ENCODE measurements around the gene IL22RA2.
"Not testable (repeated sequence)": the region's sequence is repeated elsewhere in the genome, so short reads cannot be mapped to it uniquely, and the experiment has no call there.

IL22RA2 gene, protein sequence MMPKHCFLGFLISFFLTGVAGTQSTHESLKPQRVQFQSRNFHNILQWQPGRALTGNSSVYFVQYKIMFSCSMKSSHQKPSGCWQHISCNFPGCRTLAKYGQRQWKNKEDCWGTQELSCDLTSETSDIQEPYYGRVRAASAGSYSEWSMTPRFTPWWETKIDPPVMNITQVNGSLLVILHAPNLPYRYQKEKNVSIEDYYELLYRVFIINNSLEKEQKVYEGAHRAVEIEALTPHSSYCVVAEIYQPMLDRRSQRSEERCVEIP

DNA sequence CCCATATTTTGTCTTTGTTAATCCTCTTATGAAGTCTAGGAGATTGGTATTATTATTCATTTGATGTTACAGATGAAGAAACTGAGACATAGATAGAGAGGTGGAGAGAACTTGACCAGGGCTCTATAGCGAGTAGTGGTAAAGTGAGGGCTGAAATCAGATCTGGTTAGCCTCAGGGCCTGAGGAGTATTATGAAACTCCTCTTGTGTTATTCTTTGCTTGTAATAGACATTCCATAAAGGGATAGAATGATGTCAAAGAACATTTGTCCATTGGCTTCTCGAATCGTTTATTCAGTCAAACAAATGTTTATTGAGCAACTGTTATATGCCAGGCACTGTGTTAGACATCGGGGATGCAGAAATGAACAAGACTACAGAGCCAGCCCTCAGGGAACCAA lies at the start of gene IL22RA2:
Gene IL22RA2 (minus strand): TSS at position 144 of the 400 bp plus-strand sequence. CDS start 11,895 bp downstream, outside the sequence.
- no peak for DNase-seq (ENCODE audit: low read depth in 2 of 2)

DNA sequence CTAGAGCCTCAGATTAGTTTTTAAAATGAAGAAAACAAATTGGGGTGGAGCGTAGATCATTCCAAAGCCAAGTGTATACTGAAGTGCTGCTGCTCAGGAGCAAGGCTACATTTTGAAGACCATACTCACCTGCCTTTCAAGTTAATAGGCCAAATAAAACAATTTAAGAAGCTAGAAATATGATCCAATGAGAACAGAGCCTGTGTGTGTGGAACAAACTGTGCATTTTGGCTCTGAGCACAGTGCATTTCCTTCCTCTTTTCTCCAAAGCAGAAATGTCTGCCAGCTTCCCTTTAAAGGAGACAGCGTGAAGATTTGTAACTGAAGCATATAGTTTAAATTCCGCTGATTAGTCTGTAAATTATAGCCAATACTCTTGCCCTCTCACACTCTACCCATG lies 48.9 kb upstream of the IL22RA2 start:
- DNase-seq (ENCODE audit: low read depth in 2 of 2): no peak

DNA sequence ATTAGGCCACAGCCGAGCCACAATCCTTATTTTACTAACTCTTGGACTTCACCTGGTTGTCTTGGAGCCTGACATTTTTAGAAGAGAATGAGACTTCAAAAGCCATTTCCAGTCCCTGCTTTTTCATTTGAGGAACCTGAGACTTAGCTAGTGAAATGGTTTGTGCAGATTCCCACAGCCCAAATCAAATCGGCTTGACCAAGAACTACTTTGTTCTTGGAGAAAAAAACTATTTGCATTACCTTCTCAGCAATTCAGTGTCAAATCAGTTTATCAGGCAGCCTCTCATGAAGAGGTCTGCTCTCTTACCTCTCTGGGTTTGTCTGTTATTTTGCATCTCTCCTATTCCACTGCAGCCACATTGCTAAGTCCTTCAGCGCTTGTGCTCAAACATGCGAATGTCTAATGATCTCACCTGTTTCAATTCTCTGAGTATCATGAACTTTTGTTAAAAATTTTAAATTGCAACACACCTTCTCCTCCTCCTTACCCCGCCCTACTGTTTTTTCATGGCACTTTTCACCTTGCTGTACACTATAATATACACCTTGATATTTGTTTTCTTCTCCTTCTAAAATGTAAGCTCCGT lies 46.3 kb upstream of the IL22RA2 start:
- no peak for DNase-seq (ENCODE audit: low read depth in 2 of 2)

DNA sequence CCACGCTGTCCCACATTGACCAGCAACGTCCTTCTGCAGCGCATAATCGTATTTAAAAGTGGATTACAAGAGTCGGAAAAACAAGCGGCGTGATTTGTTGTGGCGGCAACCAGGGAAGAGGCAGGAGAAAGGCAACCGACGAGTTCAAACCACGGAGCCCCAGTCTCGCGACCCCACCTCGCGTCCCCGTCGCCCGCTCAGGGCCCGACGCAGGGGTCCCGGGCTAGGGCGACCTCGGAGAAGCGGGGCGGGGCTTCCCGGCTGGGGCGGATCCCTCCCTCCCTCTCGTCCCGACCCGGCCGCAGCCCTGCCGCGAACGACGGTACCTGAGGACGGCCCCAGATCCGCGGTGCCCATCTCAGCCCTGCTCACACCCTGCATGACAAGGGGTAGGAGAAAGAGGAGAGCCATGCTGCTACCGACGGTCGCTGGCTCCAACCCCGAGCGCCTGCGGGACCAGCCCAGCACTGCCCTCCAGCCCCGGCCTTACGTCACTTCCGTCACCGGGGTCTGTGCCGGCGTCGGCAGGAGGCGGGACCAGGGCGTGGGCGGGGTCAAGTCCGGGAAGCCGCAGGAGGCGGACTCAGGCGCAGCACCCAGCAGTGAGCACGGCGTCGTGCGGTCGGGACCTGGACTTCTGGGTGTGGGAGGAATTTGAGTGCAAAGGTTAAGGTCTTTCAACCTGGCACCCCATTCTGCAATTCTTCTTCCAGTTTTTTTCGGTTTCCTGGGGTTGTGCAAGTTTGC lies 45.6 kb upstream of the IL22RA2 start, which contains the start of gene IFNGR1:
Gene IFNGR1 (minus strand): TSS at position 469 of the 747 bp plus-strand sequence. CDS start 58 bp downstream, at position 411.
- peak; percentile 95 to 98 for DNase-seq (ENCODE audit: low read depth in 2 of 2)

DNA sequence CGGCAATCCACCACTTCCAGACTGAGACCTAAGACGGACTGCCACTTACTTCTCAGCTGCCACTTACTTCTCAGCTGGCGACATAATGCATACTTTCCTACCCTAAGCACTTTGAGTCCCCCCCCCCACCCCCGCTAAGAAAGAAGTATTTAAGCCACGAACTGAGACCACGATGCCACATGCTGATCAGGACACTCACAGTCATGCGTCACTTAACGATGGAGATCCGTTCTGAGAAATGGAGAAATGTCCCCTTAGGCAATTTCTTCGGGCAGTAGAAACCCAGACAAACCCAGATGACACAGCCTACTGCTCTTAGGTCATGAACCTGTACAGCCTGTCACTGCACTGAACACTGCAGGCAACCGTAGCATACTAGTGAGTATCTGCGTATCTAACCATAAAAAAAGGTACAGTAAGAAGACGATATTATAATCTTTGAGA lies 45.1 kb upstream of the IL22RA2 start:
- DNase-seq (ENCODE audit: low read depth in 2 of 2): peak in 1 of 2 donors; percentile 11

DNA sequence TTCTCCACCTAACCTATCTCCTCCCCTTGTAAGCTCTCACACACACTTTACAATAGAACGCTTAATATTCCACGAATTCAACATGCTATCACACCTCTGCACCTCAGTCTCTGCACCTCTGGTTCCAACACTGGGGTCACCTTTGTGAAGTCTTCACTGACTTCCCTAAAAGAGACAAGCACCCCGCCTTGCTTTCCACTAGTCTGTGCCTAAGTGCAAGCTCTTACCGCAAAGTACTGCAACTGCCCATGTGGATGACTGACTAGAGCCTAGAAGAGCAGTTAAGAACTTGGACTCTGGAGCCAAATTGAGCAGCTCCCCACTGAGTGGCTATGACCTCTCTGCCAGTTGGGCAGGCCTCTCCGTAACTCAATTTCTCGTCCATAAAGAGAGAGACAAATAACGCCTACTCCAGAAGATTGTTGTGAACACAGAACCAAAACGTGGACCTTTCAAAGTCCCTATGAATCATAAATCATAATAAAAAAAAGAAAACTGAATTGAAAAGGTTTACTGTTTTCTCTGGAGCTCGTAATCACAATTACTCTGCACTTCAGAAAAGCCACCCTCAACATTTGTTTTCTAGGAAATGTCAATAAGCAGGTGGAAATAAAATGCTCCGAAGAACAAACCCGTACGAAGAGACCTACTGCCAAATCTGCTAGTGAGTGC lies 44.5 kb upstream of the IL22RA2 start:
- DNase-seq (ENCODE audit: low read depth in 2 of 2): no peak

DNA sequence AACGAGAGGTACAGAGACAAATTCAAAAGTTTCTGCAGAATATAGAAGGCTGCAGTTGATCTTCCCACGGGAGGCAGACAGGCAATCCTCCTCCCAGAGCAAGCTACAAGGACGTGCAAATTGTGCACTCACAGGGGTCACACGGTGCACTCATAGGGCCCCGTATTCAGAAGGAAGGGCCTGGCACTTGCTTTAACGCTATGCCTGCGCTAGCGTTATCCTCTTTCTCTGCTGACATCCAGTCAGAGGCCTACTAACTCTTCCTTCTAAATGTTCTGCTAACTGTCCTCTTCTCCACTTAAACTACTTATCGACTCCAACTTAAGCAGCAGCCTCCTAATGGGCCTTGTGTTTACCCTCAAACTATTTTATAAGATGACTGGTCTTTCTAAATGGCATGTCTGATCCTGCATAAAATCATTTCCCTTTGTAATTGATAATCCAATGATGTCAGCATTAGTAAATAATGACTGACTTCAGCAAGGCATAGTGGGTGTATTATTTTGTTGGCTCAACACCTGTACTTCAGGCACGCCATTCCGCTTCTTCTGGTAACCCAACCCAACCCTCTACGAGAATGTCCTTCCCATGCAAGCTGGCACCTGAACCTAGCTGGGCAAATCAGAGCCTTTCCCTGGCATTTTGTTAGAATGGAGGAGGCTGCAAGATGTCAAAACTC lies 43.6 kb upstream of the IL22RA2 start:
- no peak for DNase-seq (ENCODE audit: low read depth in 2 of 2)

DNA sequence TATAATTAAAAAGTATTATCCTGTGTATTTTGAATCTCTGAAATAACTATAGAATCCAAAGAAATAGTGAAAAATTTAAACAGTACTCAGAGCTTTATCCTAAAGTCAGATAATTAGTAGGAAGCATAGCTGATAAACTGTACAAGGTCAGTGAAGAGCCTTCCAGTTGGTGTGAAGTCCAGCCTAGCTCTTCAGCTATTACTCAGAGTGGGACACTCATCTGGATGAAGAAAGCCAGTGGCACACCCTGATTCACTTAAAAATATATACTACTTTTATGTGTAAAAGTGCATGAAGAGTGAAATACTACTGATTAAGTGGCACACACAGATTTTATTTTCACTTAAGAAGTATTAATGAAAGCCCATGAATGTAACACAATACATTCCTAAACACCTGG lies 42.7 kb upstream of the IL22RA2 start:
- no peak for DNase-seq (ENCODE audit: low read depth in 2 of 2)

DNA sequence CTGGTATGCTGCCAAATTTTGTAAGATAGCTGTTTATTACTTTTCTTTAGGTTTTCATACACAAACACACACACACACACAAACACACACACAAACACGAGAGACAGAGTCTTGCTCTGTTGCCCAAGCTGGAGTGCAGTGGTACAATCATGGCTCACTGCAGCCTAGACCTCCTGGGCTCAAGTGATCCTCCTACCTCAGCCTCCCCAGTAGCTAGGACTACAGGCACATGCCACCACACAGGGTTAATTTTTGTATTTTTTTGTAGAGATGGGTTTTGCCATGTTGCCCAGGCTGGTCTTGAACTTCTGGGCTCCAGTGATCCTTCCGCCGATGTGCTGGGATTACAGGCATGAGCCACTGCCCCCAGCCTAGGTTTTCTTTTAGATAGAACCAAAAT lies 42.2 kb upstream of the IL22RA2 start:
- not testable (repeated sequence) for DNase-seq (ENCODE audit: low read depth in 2 of 2)

DNA sequence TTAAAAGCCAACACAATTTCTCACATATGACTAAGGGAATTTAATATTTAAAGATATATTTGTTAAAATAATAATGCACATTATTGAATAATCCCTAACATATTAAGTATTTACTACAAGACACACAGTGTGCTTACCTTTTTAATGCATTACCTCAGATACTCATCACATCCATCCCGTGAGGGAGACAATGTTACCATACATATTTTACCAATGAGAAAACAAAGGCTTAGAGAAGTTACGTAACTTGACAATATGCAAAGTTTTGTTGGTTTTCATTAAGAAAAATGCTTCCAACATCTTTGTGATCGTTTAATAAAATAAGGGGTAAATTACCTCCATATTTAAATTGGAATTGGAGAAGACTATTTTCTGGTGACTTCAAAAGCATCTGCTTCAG lies 41.5 kb upstream of the IL22RA2 start:
- DNase-seq (ENCODE audit: low read depth in 2 of 2): no peak

DNA sequence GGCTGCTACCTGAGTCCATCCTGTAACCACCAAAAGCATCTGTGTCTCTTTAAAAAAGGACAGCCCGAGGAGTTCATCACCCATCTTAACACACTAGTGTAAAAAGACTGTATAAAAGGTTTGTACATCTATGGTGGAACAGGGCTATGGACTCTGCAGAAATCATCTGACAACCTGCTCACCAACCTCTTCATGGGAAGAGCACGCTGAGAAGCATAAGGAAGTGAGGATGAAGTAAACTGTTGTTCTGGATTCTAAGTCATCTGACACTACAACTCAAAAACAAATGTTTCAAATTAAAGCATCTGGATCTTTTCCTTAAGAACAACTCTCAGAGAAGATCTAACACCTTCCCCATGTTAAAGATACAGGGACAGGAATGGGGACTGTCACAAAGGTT lies 40.4 kb upstream of the IL22RA2 start:
- no peak for DNase-seq (ENCODE audit: low read depth in 2 of 2)

DNA sequence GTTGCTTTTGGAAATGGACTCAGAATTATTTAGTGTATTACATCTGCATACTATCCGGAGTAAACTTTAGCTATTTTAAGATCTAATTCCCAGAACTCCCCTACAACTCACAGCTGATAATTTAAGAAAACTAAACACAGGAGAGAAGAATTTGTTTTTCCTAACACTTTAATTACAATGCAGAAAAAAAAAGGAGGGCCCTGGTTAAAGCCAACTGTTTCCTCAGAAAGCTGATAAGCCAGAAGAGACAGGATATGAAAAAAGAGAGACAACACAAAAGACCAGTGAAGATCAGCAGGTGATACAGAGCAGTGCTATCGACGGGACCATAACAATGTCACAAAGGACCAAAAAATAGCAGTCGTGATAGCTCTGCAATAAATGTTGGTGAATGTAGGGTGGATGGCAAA lies 39.9 kb upstream of the IL22RA2 start:
- DNase-seq (ENCODE audit: low read depth in 2 of 2): no peak

DNA sequence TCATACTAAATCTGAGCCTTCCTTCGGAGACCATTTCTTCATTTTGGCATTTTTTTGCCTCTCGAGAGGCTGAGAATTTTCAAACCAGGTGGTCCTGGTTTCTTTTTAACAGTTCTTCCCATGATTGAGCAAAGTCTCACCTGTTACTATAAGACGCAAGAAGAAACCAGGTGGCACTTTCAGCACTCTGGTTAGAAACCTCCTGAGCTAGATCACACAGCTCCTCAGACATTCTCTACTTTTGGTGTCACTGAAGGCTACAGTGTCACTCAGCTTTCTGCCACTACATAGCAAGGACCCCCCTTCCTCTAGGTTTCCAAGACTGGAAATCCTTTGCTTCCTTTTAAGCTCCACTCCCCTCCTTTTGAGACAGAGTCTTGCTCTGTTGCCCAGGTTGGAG lies 38.5 kb upstream of the IL22RA2 start:
- no peak for DNase-seq (ENCODE audit: low read depth in 2 of 2)

DNA sequence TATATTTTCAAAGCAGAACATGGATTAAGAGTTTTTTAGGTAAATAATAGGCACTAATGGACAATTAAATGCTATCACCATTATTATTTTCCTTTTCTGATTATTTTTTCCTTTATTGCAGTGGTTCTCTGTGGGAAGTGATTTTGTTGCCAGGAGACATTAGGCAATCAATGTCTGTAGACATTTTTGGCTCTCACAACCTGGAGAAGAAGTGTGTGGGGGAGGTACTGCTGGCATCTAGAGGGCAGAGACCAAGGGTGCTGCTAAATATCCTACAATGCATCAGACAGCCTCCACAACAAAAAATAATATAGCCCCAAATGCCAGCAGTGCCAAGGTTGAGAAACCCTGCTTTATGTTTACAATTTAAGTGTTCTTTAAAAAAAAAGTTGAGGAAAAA lies 37.5 kb upstream of the IL22RA2 start:
- no peak for DNase-seq (ENCODE audit: low read depth in 2 of 2)

DNA sequence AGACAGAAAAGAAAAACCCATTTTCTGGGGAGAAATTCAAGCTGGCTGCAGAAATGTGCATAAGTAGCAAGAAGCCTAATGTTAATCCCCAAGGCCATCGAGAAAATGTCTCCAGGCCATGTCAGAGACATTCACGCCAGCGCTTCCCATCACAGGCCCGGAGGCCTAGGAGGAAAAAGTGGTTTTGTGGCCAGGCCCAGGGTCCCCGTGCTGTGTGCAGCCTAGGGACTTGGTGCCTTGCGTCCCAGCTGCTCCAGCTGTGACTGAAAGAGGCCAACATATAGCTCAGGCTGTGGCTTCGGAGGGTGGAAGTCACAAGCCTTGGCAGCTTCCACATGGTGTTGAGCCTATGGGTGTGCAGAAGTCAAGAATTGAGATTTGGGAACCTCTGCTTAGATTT lies 34.8 kb upstream of the IL22RA2 start:
- DNase-seq (ENCODE audit: low read depth in 2 of 2): no peak

DNA sequence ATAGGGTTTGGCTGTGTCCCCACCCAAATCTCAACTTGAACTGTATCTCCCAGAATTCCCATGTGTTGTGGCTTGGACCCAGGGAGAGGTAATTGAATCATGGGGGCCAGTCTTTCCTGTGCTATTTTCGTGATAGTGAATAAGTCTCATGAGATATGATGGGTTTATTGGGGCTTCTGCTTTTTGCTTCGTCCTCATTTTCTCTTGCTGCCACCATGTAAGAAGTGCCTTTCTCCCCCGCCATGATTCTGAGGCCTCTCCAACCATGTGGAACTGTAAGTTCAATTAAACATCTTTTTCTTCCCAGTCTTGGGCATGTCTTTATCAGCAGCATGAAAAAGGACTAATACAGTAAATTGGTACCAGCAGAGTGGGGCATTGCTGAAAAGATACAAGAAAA lies 34.0 kb upstream of the IL22RA2 start:
- not testable (repeated sequence) for DNase-seq (ENCODE audit: low read depth in 2 of 2)

DNA sequence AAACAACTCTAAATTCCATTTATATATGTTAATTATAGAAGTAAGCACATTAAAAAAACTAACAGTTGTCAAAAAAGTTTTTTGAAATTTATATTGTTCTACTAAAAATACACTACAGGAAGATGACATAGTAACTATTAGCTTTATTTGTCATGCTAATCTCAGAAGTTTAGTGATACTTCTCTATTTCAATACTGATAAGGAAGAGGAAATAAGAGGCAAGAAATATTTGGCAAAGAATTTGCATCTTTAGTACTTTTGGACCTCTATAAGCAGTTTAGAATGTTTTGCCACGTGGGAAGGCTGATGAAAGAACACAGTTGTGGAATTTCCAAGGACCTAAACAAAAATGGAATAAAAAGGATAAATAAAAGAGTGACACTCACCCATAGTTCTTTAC lies 33.1 kb upstream of the IL22RA2 start:
- no peak for DNase-seq (ENCODE audit: low read depth in 2 of 2)

DNA sequence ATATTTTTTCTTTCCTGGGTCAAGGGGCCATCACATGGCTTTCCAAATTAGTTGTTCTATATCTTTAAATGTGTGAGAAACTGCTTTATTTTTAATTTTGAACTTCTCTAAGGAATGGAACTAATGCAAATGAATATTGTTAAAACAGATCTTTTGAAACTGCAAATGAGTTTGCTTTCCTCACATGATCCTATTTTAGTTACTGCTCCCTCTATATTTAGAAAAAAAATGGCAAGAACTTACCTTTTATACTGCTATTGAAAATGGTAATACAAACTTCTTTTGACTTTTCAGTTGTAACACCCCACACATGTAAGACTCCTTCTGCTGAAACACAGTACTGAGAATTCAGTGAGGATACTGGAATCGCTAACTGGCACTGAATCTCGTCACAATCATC lies 29.8 kb upstream of the IL22RA2 start:
- no peak for DNase-seq (ENCODE audit: low read depth in 2 of 2)

DNA sequence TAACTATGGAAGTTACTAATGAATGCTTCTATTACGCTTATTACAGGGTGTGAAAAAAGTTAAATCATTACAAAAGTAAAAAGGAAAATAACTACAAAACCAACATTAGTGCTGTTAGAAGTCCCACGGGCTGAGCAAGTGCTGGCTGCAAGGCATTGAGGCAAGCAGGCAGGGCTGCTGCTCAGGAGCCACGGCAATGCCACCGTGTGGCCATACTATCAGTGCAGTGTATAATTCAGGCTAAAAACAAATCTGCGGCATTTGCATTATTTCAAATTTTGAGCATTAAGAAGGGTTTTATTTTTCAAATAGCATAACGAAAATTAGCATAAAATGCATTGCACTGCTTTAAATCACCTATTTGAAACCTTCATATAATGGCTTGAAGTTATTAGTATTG lies 28.6 kb upstream of the IL22RA2 start:
- DNase-seq (ENCODE audit: low read depth in 2 of 2): no peak

DNA sequence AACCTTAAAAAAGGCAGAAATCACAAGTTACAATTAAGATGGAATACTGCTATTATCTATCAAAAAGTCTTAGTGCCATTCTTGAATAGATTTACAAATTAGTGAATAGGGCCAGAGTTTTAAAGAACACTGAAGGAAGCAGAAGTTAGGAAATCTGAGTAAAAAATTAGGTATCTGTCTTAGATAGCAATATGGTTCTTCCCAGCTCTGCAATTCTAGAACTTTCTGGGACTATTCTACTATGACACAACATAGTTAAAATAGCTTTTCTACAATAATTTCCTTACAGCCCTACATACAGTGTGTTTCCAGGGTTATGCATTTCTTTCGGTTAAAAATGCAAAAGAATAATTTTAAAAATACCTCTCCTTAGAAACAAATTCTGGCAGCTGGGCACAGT lies 27.6 kb upstream of the IL22RA2 start:
- no peak for DNase-seq (ENCODE audit: low read depth in 2 of 2)

DNA sequence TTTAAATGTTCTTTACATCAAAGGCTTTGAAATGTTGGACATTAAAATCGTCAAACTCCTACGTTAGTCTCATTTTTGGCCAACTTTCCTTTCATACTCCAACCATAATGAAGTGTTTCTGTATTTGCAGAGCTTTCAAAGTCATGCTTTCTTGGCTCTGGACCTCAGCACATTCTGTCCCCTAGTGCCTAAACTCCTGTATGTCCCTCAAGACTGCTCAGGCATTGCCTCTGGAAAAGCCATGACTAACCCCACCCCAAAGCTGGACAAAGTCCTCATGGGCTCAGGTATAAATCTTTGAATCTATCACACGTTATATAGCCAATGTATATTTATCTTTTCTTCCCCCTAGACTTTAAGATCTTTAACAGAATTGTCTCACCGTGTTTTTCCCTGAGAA lies 26.8 kb upstream of the IL22RA2 start:
- DNase-seq (ENCODE audit: low read depth in 2 of 2): no peak

All from stimulated activated CD4-positive, alpha-beta T cell treated with anti-CD3 and anti-CD28 coated beads, Interleukin-4, amount 100 ng/mL, for 48 hours (primary cell).